ENCODE measurements around the gene RNU1-4.
"Not testable (repeated sequence)": the region's sequence is repeated elsewhere in the genome, so short reads cannot be mapped to it uniquely, and the experiment has no call there.

The RNU1-4 gene

DNA sequence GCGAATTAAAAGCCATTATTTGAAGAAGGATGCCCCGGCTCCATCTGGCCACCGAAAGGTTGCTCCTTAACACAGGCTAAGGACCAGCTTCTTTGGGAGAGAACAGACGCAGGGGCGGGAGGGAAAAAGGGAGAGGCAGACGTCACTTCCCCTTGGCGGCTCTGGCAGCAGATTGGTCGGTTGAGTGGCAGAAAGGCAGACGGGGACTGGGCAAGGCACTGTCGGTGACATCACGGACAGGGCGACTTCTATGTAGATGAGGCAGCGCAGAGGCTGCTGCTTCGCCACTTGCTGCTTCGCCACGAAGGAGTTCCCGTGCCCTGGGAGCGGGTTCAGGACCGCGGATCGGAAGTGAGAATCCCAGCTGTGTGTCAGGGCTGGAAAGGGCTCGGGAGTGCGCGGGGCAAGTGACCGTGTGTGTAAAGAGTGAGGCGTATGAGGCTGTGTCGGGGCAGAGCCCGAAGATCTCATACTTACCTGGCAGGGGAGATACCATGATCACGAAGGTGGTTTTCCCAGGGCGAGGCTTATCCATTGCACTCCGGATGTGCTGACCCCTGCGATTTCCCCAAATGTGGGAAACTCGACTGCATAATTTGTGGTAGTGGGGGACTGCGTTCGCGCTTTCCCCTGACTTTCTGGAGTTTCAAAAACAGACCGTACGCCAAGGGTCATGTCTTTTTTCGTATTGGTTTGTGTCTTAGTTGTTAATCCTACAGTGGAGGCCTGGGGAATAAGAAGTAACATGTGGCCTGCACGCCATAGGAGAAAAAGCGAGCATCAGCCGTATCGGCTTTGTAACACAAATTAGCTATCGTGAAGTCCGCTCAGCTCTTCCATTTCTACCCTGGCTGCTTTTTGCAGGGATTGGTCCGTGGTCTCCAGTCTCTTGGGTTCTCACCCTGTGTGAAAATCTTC is at the start of gene RNU1-4:
Gene RNU1-4, plus strand, starts transcription at position 470 of the 918 bp plus-strand sequence.
- DNase-seq (ENCODE audit: low read depth); H3K4me3 ChIP-seq (ENCODE audit: low read depth, low read length): not testable (repeated sequence)

GRCh38 chr1:16690971-16691682 is 49.2 kb upstream of the RNU1-4 start:
- DNase-seq (ENCODE audit: low read depth); H3K4me3 ChIP-seq (ENCODE audit: low read depth, low read length): not testable (repeated sequence)

DNA sequence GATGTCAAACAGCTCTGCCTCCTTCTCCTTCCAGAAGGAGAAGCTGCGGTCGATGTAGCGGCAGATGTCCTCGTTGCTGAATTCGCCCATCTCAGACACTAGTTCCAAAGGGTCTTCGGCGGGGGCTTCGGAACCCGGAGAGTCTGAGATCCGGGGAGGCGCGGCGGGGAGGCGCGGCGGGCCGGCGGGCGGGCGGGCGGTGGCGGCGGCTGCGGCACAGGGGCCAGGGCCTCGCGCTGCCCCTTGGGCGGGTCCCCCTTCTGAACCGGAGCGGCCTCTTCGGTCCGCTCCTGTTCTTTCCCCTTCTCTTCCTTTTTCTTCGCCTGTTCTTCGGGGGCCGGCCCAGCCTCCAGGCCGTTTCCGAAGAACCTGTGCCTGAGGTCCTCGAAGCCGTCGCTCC is 48.0 kb upstream of the RNU1-4 start:
- not testable (repeated sequence) for H3K4me3 ChIP-seq (ENCODE audit: low read depth, low read length); DNase-seq (ENCODE audit: low read depth)

- H3K4me3 ChIP-seq (ENCODE audit: low read depth, low read length); DNase-seq (ENCODE audit: low read depth): not testable (repeated sequence)
Measured at GRCh38 chr1:16692717-16693448, 47.4 kb upstream of the RNU1-4 start.

DNA sequence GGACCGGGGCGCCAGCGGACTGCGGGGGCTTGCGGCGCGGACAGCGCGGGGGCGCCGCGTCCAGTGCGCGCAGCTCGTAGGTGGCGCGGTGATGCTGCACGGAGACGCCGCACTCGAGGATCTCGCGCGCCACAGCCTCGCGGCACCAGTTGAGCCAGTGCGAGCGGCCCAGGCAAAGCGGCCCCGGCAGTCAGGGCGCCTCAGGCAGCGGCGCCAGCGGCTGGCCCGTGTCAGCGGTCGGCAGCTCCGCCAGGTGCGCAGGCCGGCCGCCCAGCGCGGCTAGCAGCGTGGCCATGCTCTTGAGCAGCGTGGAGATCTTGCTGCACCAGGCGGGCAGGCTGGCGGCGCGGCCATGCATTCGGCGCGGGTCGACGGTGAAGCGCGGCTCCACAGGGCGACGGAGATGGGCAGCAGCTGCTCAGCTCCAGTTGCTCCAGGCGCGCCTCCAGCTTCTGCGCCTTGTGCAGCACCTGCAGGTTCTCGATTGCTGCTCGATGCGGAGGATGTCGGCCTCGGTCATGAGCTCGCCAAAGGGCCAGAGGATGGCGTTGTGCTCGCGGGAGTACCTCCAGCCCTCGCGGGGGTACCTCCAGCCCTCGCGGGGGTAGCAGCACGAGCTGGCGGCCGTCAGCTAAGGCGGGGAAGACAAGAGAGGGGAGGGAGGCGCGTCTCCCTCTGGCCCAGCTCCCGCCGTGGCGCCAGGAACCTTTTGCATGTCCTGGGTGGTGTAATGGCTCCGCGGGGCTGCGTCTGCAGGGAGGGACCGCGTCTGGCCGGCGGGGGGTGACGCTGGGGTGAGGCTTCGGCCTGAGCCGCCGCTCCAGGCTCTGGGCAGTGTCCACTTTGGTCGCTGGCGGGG is 46.6 kb upstream of the RNU1-4 start:
- not testable (repeated sequence) for DNase-seq (ENCODE audit: low read depth); H3K4me3 ChIP-seq (ENCODE audit: low read depth, low read length)

DNA sequence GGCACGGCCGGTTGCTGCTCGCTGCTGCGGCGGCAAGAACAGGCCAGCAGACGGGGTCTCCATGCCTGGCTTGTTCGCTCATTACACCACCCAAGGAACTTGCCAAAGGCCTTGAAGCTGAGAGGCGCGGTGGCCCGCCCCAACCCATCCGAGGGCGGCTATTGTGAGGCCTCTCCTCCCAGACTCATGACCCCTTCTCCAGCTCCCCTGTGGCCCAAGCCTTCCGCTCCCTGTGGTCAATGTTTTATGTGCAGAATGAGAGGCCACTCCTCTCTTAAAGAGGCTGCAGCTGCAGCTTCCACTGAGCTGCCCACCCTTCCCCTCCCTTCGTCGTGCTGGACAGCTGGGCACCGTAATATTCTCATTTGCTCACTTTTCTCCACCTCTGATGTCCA is 46.0 kb upstream of the RNU1-4 start:
- not testable (repeated sequence) for DNase-seq (ENCODE audit: low read depth); H3K4me3 ChIP-seq (ENCODE audit: low read depth, low read length)

DNA sequence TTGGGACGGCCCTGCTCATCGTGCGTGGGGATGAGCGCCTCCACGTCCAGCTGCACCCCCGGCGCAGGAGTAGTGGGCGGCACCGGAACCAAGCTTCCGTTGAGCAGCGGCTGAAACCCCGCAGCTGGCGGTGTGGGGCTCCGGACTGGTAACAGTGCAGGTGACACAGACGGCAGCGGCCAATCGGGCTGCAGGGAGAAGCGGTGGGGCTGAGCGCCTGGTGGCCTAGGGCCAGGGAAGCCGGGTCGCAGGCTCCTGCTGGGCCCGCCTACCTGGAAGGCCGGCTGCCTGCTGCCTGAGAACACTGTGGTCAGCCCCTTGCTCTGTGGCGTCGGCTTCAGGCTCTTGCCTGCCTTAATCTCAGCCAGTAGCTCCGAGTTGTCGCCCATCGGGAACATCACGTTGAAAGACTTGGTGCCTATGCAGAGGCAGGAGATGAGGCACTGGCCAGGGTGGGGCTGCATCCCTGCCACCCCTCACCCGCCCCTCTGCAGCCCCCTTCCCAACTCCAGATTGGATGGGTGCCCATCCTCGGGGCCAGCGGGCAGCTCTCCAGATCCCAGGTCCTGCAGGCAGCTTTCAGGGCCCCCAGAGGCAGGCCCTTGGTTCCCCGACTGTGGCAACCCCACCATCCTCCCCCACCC is 43.7 kb upstream of the RNU1-4 start:
- not testable (repeated sequence) for DNase-seq (ENCODE audit: low read depth); H3K4me3 ChIP-seq (ENCODE audit: low read depth, low read length)

DNA sequence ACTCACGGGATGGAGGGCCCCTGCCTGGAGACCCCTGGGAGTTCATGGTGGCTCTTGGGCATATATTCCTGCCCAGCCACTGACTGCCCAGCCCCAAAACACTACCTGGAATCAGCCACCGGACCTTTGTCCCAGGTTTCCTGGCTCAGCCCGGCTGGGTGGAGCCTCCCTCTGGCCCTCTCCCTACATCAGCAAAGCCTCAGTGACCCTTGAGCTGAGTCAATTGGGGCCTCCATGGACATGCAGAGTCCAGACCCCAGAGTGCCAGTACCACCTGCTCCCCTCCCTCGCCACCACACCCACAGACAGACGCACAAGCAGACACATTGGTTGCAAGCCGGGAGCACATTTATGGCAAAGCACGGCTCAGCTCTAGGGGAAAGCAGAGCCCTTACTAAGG is 43.2 kb upstream of the RNU1-4 start:
- not testable (repeated sequence) for DNase-seq (ENCODE audit: low read depth); H3K4me3 ChIP-seq (ENCODE audit: low read depth, low read length)

DNA sequence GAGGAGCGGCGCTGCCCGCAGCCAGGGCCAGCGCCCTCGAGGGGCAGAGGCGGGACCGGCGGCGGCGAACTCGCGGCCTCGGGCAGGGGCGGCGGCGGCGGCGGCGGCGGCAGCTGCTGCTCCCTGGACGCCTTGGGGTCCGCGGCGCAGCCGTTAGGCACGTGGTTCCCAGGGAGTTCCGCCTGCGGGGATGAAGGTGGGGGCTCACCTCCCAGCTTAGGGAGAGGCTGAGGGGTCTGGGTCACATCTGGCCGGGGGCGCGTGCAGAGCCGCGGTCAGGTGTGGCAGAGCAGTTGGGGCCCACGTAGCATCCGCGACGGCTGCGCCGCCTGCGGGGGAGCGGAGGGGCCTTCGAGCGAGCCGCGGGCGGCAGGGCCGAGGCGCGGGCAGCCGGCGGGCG is 40.9 kb upstream of the RNU1-4 start:
- not testable (repeated sequence) for DNase-seq (ENCODE audit: low read depth); H3K4me3 ChIP-seq (ENCODE audit: low read depth, low read length)

DNA sequence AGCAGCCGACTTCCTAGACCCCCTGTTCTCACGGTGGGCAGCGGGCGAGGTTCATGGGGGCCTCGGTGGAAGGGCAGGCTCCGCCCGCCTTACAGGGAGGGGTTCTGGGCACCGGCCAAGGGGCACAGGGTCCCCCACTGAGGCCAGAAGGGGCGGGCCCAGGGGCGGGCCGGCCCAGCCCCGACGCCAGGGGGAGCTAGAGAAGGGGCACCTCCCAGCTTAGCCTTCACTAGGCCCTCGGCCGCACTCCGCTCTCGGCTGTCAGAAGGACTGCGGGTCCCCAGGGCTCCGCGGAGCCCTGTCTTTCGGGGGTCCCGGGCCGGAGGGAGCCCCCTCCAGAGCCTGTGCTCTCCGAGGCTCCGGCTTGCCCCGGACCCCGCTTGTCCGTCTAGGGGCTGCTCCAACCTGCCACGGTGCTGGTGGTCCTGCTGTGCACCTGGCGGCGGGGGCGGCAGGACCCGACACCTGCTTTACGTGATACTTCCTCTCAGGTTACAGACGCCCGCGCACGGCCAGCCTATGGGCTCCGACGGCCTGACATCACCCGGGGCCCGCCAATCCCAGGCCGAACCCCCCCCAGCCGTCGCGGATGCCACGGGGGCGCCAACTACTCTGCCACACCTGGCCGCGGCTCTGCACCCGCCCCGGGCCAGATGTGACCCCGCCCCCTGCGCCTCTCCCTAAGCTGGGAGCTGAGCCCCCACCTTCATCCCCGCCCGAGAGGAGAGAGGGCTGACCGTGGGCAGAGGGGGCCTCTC is 40.0 kb upstream of the RNU1-4 start:
- DNase-seq (ENCODE audit: low read depth); H3K4me3 ChIP-seq (ENCODE audit: low read depth, low read length): not testable (repeated sequence)

GRCh38 chr1:16701189-16701588 is 39.1 kb upstream of the RNU1-4 start:
- not testable (repeated sequence) for H3K4me3 ChIP-seq (ENCODE audit: low read depth, low read length); DNase-seq (ENCODE audit: low read depth)

GRCh38 chr1:16702280-16702679 is 38.0 kb upstream of the RNU1-4 start:
- not testable (repeated sequence) for H3K4me3 ChIP-seq (ENCODE audit: low read depth, low read length); DNase-seq (ENCODE audit: low read depth)

DNA sequence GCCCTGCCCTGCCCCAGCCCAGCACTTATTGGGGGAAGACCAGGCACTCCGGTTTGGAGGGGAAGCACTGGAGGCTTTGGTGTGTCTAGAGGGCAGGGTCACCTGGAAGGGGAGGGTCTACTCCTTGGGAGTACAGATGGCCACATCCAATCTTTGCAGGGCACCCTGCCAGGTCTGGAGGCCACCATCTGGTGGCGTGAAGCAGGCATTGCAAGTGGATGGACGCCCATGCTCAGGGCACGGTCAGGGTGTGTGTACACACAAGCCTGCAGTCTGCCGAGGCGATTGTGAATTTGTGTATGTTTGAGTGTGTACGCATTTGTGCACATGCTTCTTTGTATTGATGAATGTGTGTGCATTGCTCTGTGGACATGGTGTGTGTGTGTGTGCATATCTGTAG is 37.2 kb upstream of the RNU1-4 start:
- not testable (repeated sequence) for DNase-seq (ENCODE audit: low read depth); H3K4me3 ChIP-seq (ENCODE audit: low read depth, low read length)

- not testable (repeated sequence) for DNase-seq (ENCODE audit: low read depth); H3K4me3 ChIP-seq (ENCODE audit: low read depth, low read length)
Measured at GRCh38 chr1:16703602-16704001, 36.7 kb upstream of the RNU1-4 start.

DNA sequence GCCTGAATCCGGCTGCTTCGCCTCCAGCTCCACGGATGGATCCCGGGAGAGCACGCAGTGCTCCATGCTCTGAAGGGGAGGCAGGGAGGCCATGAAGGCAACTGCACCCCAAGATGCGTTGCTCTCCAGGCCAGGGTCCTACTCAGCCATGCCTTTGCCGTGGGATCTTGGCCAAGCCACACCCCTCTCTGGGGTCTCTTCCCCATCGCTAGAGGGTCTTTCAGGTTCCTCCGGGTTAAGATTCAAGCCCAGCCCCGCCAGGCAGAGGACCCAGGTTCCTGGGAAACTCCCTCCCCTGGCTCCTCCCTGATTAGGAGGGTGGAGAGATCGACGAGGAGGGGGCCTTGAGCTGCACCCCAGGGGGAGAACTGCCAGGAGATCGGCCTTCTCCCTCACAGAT is 36.2 kb upstream of the RNU1-4 start:
- DNase-seq (ENCODE audit: low read depth); H3K4me3 ChIP-seq (ENCODE audit: low read depth, low read length): not testable (repeated sequence)

- H3K4me3 ChIP-seq (ENCODE audit: low read depth, low read length); DNase-seq (ENCODE audit: low read depth): not testable (repeated sequence)
Measured at GRCh38 chr1:16704502-16705100, 35.7 kb upstream of the RNU1-4 start.

DNA sequence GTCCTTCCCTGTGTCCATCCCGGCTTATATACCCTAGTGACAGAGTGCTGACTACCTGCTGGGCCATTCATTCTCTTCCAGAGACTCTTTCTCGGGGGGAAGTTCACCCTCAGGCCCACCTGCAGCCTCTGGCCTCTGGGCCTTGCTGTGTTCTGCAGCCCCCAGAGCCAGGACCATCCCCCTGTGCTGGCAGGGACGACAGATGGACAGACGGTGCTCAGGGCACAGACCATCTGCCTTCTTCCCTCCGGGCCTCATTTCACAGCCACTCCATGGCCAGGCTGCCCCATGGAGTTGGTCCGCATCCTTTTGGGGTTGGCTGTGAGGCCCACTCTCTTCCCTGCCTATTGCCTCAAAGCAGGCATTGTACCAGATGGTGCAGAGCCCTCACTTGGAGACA is 34.0 kb upstream of the RNU1-4 start:
- H3K4me3 ChIP-seq (ENCODE audit: low read depth, low read length); DNase-seq (ENCODE audit: low read depth): not testable (repeated sequence)
